ENCODE data around the gene TOMM6. TPM values are rescaled to one million over a fixed set of nuclear protein-coding genes. Genes with fewer than 3 reads are reported as not detected.

The TOMM6 gene
- 100 to 1,000 TPM; 114 to 193 (median 128) TPM for total RNA-seq
- polyA plus RNA-seq: 100 to 1,000 TPM; 391 to 449 TPM
- total RNA-seq: not detected

DNA sequence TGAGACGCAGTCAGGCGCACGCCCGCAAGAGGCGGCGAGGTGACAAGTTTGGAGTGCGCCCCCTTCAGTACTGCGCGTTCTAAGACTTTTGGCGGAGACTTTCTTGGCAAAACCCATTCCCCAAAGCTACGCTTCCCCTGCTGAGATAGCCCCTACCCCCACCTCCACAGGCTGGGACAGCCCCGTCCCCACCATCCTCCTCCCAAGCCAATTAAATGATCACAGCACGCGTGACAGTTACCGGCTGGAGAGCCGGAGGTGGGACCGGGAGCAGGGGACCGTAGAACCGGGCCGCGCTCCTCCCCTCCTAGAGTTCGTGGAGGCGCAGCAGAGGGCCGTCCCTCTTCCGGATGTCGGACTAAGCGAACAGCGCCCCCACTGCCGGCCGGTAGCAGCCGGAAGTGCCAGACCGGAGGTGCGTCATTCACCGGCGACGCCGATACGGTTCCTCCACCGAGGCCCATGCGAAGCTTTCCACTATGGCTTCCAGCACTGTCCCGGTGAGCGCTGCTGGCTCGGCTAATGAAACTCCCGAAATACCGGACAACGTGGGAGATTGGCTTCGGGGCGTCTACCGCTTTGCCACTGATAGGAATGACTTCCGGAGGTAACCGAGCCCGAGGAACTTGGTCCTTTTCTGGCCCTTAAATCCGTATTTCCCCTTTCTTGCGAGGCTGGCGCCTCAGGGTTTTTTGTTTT, at the start of gene TOMM6:
TOMM6 (plus strand) TSS at position 476 of the 699 bp plus-strand sequence; CDS start at position 480, 4 bp downstream.
- H3K27ac Mint-ChIP-seq: peak within 1 kb of the TSS; percentile 95 to 99 (median 98)
- ChIA-PET POLR2A (interaction anchor here (0.6 to 5.1 kb wide), 25 partner anchors 9 to 1092 kb away, joined by 3 to 79 read pairs (median 4); partner anchors contain the start of genes BYSL, MED20, NFYA and OARD1), CTCF (interaction anchor here (0.6 to 5.3 kb wide), 24 partner anchors 10 to 867 kb away, joined by 3 to 49 read pairs (median 4); partner anchors contain the start of genes BYSL, MED20, TFEB and UBR2)
- H3K9me3 Mint-ChIP-seq: no peaks in the 10 kb centered on the region
- peak; percentile 88 for ATAC-seq
- Histone ChIP-seq H3K4me3 (ENCODE audit: low read length) (peak within 1 kb of the TSS; percentile 97), H3K27me3 (ENCODE audit: control insufficient read depth in 2 of 2, insufficient read depth in 2 of 2, low read length in 2 of 2) (no peaks in the 10 kb centered on the region), H3K36me3 (ENCODE audit: control insufficient read depth in 2 of 3, insufficient read depth in 3 of 3, low read length in 3 of 3) (peaks cover 2 to 38% (median 4%) of the 10 kb centered on the region in 3 experiments), H3K9me3 (ENCODE audit: control insufficient read depth in 2 of 3, low read length in 3 of 3) (no peaks in the 10 kb centered on the region), H3K4me1 (ENCODE audit: control insufficient read depth in 2 of 2, insufficient read depth in 2 of 2, low read length in 2 of 2) (peaks cover 6 to 9% of the 10 kb centered on the region in 2 donors), H3K27ac (ENCODE audit: low read depth, low read length) (peak within 1 kb of the TSS; percentile 89)
- peaks cover 8 to 29% (median 17%) of the 10 kb centered on the region in 7 donors for H3K4me1 Mint-ChIP-seq
- H3K36me3 Mint-ChIP-seq: peaks cover 4 to 20% (median 14%) of the 10 kb centered on the region in 5 donors
- intact Hi-C loops (cut with micrococcal nuclease): loop anchor here (1.0 to 10.0 kb wide), 25 partner anchors 8 to 1841 kb away; partner anchors contain the start of genes BYSL (in 2 of the 2), FRS3 (in 2 of the 2), MED20 (in 2 of the 2) and MRPS10 (in 2 of the 2)
- peak; percentile 87 to 96 (median 94) for DNase-seq
- peaks cover 0 to 14% (median 0%) of the 10 kb centered on the region in 5 donors for H3K27me3 Mint-ChIP-seq
- H3K4me3 Mint-ChIP-seq: peak within 1 kb of the TSS; percentile 91 to 99 (median 97)

DNA sequence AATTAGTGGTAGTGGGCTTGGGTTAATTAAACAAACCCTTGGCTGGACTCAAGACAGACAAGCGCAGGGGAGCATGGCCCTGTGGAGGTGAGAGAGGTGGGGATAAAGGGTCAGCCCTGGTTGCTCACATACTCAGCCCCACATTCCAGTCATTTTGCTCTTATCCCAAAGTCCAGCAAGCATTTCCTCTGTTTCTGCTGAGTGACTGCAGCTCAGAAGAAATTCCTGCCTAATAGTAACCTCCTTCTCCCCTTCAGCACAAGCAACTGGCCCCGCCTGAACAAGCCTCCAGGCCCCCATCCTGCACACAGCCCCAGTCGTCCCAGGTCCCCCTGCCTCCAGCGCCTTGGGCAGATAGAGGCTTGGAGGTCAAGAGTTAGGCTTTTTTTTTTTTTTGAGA, 48.5 kb upstream of the TOMM6 start:
- ChIA-PET CTCF (no interaction called here), POLR2A (no interaction called here)
- Histone ChIP-seq H3K27ac (ENCODE audit: low read depth, low read length) (no peak overlapping the region), H3K36me3 (ENCODE audit: control insufficient read depth in 2 of 3, insufficient read depth in 3 of 3, low read length in 3 of 3) (peaks cover 0 to 4% (median 0%) of the 10 kb centered on the region in 3 experiments), H3K27me3 (ENCODE audit: control insufficient read depth in 2 of 2, insufficient read depth in 2 of 2, low read length in 2 of 2) (no peaks in the 10 kb centered on the region), H3K4me1 (ENCODE audit: control insufficient read depth in 2 of 2, insufficient read depth in 2 of 2, low read length in 2 of 2) (peaks cover 4 to 6% of the 10 kb centered on the region in 2 donors), H3K9me3 (ENCODE audit: control insufficient read depth in 2 of 3, low read length in 3 of 3) (no peaks in the 10 kb centered on the region), H3K4me3 (ENCODE audit: low read length) (no peak overlapping the region)
- Mint-ChIP-seq H3K4me3 (no peak overlapping the region), H3K4me1 (peaks cover 0 to 8% (median 1%) of the 10 kb centered on the region in 7 donors), H3K27ac (peak overlapping the region in 1 of 9 donors; percentile 25), H3K27me3 (no peaks in the 10 kb centered on the region), H3K36me3 (no peaks in the 10 kb centered on the region), H3K9me3 (no peaks in the 10 kb centered on the region)
- ATAC-seq: no peak
- no peak for DNase-seq
- intact Hi-C loops (cut with micrococcal nuclease): loop anchor here in 1 of 2 donors (10.0 kb wide), 2 partner anchors 1316 to 1486 kb away; partner anchors contain the start of genes CUL7, DNPH1, KLC4 and MRPL2

DNA sequence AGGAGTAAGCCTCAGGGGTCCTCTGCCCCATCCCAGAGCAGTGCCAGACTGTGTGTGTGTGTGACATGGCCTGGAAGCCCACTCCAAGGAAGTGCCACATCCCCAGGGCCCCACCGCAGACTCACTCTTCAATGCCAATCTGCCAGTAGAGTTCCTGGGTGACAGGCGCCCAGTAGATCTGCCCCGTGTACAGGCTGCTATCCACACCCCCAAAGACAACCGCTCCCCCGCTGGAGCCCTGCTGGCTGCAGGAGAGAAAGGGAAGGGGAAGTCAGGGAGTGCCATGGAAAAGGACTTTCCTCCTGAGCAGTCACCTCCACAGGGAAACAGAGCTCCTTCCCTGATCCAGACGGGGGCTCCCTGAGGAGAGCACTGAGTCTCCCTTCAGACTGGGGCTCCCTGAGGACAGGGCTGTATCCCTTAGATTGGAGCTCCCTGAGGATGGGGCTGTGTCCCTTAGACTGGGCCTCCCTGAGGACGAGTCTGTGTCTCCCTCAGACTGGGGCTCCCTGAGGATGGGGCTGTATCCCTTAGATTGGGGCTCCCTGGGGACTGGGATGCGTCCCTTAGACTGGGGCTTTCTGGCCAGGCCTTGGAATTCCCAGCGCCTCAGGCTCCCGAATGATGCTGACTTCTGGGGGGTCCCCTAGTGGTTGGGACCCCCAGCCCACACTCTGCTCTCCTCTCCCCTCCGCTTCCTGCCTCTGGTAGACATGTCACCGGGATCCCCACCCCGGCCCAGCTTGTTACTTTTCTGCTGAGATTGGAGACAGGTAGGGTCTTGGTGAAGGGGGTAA, 46.9 kb upstream of the TOMM6 start:
- Histone ChIP-seq H3K27ac (ENCODE audit: low read depth, low read length) (no peak overlapping the region), H3K4me1 (ENCODE audit: control insufficient read depth in 2 of 2, insufficient read depth in 2 of 2, low read length in 2 of 2) (peaks cover 4 to 5% of the 10 kb centered on the region in 2 donors), H3K36me3 (ENCODE audit: control insufficient read depth in 2 of 3, insufficient read depth in 3 of 3, low read length in 3 of 3) (no peaks in the 10 kb centered on the region), H3K27me3 (ENCODE audit: control insufficient read depth in 2 of 2, insufficient read depth in 2 of 2, low read length in 2 of 2) (no peaks in the 10 kb centered on the region), H3K9me3 (ENCODE audit: control insufficient read depth in 2 of 3, low read length in 3 of 3) (no peaks in the 10 kb centered on the region), H3K4me3 (ENCODE audit: low read length) (no peak overlapping the region)
- ATAC-seq: no peak
- no peak overlapping the region for H3K4me3 Mint-ChIP-seq
- CTCF ChIA-PET: no interaction called here
- POLR2A ChIA-PET: no interaction called here
- no peaks in the 10 kb centered on the region for H3K27me3 Mint-ChIP-seq
- intact Hi-C loops (cut with micrococcal nuclease): no loop called here
- peaks cover 0 to 7% (median 3%) of the 10 kb centered on the region in 7 donors for H3K4me1 Mint-ChIP-seq
- no peak for DNase-seq
- H3K36me3 Mint-ChIP-seq: no peaks in the 10 kb centered on the region
- no peaks in the 10 kb centered on the region for H3K9me3 Mint-ChIP-seq
- H3K27ac Mint-ChIP-seq: no peak overlapping the region

DNA sequence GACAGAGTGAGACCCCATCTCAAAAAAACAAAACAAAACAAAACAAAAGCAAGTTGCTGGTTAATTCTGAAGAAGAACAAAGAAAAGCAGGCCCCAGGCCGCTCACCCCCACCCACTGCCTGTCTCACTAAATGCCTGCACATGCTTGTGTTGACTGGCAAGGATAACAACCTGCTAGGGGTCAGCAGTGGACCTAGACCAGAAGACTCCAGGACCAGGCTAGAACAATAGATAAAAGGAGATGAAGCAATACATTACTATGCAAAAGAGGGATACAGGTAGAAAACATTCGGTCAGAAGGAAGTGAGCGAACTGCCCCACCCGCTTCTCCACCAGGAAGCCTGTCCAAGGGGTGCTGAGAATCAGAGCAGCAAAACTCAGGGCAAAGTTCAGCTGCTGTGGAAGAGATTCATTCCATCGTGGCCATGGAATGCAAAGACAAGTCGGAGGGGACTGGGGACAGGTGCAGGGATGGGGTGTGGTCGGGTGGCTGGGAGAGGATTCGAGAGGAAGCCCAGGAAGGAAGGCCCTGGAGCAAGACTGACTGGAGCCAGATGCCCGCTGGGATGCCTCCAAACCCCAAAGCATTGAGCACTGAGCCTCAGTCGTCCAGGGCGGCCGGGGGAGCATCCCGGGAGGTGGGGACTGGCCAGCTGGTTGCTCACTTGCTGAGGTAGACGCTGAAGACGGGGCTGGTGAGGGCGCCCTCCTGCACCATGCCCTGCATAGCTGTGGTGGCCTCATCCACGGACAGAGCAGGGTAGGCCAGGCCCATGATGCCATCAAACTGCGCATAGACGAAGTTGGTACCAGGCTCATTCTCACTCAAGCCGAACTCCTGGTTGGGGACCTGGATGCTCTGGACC, 45.6 kb upstream of the TOMM6 start:
- no peaks in the 10 kb centered on the region for H3K27me3 ChIP-seq (ENCODE audit: control insufficient read depth in 2 of 2, insufficient read depth in 2 of 2, low read length in 2 of 2)
- ChIA-PET POLR2A (no interaction called here), CTCF (no interaction called here)
- Mint-ChIP-seq H3K27ac (no peak overlapping the region), H3K4me3 (no peak overlapping the region), H3K9me3 (no peaks in the 10 kb centered on the region), H3K36me3 (no peaks in the 10 kb centered on the region), H3K27me3 (no peaks in the 10 kb centered on the region), H3K4me1 (peaks cover 0 to 4% (median 0%) of the 10 kb centered on the region in 7 donors)
- H3K9me3 ChIP-seq (ENCODE audit: control insufficient read depth in 2 of 3, low read length in 3 of 3): no peaks in the 10 kb centered on the region
- H3K36me3 ChIP-seq (ENCODE audit: control insufficient read depth in 2 of 3, insufficient read depth in 3 of 3, low read length in 3 of 3): no peaks in the 10 kb centered on the region
- intact Hi-C loops (cut with micrococcal nuclease): no loop called here
- ATAC-seq (no peak), DNase-seq (no peak)
- no peak overlapping the region for H3K4me3 ChIP-seq (ENCODE audit: low read length)
- H3K4me1 ChIP-seq (ENCODE audit: control insufficient read depth in 2 of 2, insufficient read depth in 2 of 2, low read length in 2 of 2): no peaks in the 10 kb centered on the region
- H3K27ac ChIP-seq (ENCODE audit: low read depth, low read length): no peak overlapping the region

DNA sequence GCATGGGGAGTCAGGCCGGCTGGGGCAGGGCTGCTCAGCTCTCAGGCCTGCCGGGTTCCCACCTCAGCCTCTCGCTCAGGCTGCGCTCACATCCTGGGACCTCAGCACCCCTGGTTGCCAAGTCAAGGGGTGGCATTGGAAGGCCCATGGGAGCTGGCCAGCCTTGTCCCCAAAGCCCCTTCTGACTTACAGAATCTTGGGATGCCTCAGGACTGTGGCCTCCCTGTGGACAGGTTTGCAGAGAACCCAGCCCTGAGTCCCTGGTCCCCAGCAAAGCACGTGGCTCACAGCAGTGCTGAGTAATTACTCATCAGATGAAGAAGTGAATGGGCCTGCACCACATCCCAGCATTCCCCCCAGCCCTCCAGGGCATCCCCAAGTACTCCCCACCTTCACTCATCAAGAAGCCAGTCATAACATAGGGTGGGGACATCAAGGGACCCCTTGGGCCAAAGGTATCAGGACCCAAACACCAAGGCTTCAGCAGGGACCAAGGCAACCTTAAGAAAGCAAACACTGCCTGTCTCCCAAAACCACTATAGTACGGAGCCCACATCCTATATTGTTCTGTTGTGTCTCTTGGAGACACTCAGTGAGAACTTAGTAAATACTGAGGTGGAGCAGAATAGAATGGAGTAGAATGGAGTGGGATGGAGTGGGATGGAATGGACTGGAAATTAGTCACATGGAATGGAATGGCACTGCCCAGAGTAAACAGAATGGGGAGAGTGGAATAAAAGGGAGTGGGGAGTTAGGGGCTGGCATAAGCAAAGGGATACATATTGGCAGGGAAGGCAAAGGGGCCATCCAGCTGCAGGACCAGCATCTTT, 43.9 kb upstream of the TOMM6 start:
- H3K9me3 Mint-ChIP-seq: peaks cover 0 to 1% (median 0%) of the 10 kb centered on the region in 11 donors
- no peak overlapping the region for H3K4me3 ChIP-seq (ENCODE audit: low read length)
- ATAC-seq (no peak), DNase-seq (no peak)
- H3K27ac ChIP-seq (ENCODE audit: low read depth, low read length): no peak overlapping the region
- no peaks in the 10 kb centered on the region for H3K27me3 Mint-ChIP-seq
- H3K4me1 ChIP-seq (ENCODE audit: control insufficient read depth in 2 of 2, insufficient read depth in 2 of 2, low read length in 2 of 2): no peaks in the 10 kb centered on the region
- H3K4me3 Mint-ChIP-seq: no peak overlapping the region
- no peaks in the 10 kb centered on the region for H3K27me3 ChIP-seq (ENCODE audit: control insufficient read depth in 2 of 2, insufficient read depth in 2 of 2, low read length in 2 of 2)
- H3K4me1 Mint-ChIP-seq: peaks cover 0 to 4% (median 0%) of the 10 kb centered on the region in 7 donors
- no peaks in the 10 kb centered on the region for H3K36me3 ChIP-seq (ENCODE audit: control insufficient read depth in 2 of 3, insufficient read depth in 3 of 3, low read length in 3 of 3)
- H3K36me3 Mint-ChIP-seq: no peaks in the 10 kb centered on the region
- no peaks in the 10 kb centered on the region for H3K9me3 ChIP-seq (ENCODE audit: control insufficient read depth in 2 of 3, low read length in 3 of 3)
- ChIA-PET CTCF (interaction anchor here (1.3 kb wide), 1 partner anchor 9 kb away, joined by 3 read pairs; no protein-coding TSS in a partner anchor), POLR2A (no interaction called here)
- intact Hi-C loops (cut with micrococcal nuclease): no loop called here
- no peak overlapping the region for H3K27ac Mint-ChIP-seq
